A673 (cell line): Measurements from ENCODE around the gene LRRFIP1. TPM values are rescaled to one million over a fixed set of nuclear protein-coding genes. Genes with fewer than 3 reads are reported as not detected.

Source experiments
- BruUV-seq: library from RNA; stranded (reverse); fragments of 400-500 nt; replicated peaks from 2 replicates; lab custom pipeline; 2021; lab: Mats Ljungman, UMichigan
- CTCF ChIA-PET: fragments of 300-600 bp; sonication (Branson Sonifier 250); formaldehyde crosslinking; loops from one replicate; lab custom pipeline; 2022; ENCODE audit warnings: antibody characterized with exemption; lab: Charles Lee
- POLR2A ChIA-PET: fragments of 300-600 bp; sonication (Branson Sonifier 250); formaldehyde crosslinking; loops from one replicate; lab custom pipeline; 2022; ENCODE audit warnings: antibody characterized with exemption; ENCODE audit not compliant: low non-redundant PET; lab: Charles Lee
- DNase-seq: peaks from one replicate; pipeline ENCODE4 v3.0.0-alpha.2; 2015; ENCODE audit warnings: low spot score
- H3K27ac ChIP-seq: fragments of 200-600 bp; sonication (generic); 2 replicates; pipeline ENCODE4 v1.5.1; 2016; ENCODE audit warnings: mixed run types, low read depth, mild to moderate bottlenecking, mixed read lengths, antibody characterized with exemption, low read length; ENCODE audit not compliant: poor library complexity, severe bottlenecking
- H3K27me3 ChIP-seq: fragments of 200-600 bp; sonication (generic); replicated peaks from 2 replicates; pipeline ENCODE4 v1.6.1; 2017; ENCODE audit warnings: mixed run types, low read depth, mild to moderate bottlenecking, mixed read lengths, antibody characterized with exemption, low read length; ENCODE audit not compliant: insufficient read depth, poor library complexity
- H3K36me3 ChIP-seq: fragments of 200-600 bp; sonication (generic); 2 replicates; pipeline ENCODE4 v1.6.1; 2016; ENCODE audit warnings: mixed run types, mild to moderate bottlenecking, mixed read lengths, antibody characterized with exemption, low read length; ENCODE audit not compliant: insufficient read depth, poor library complexity, severe bottlenecking
- H3K4me1 ChIP-seq: fragments of 200-600 bp; sonication (generic); 2 replicates; pipeline ENCODE4 v1.6.1; 2017; ENCODE audit warnings: mixed run types, mild to moderate bottlenecking, mixed read lengths, antibody characterized with exemption, low read length; ENCODE audit not compliant: insufficient read depth, poor library complexity, severe bottlenecking
- H3K4me3 ChIP-seq: fragments of 200-600 bp; sonication (generic); 2 replicates; pipeline ENCODE4 v1.5.1; 2016; ENCODE audit warnings: low read depth, mixed run types, mild to moderate bottlenecking, mixed read lengths, low read length; ENCODE audit not compliant: poor library complexity, severe bottlenecking
- H3K9me3 ChIP-seq: fragments of 200-600 bp; sonication (generic); 2 replicates; pipeline ENCODE4 v1.6.1; 2016; ENCODE audit warnings: mixed run types, low read depth, mild to moderate bottlenecking, mixed read lengths, antibody characterized with exemption, low read length; ENCODE audit not compliant: poor library complexity, severe bottlenecking
- CTCF ChIP-seq: fragments of 300-800, 200-600 bp; sonication (generic); conservative IDR thresholded peaks from 2 replicates; pipeline ENCODE4 v1.5.1; 2017; ENCODE audit warnings: low read depth, mild to moderate bottlenecking, antibody characterized with exemption, low read length, moderate library complexity, mixed read lengths
- EZH2 ChIP-seq: fragments of 200-600 bp; sonication (generic); IDR thresholded peaks from 2 replicates; pipeline ENCODE4 v1.6.1; 2017; ENCODE audit warnings: borderline replicate concordance, low read depth, mild to moderate bottlenecking, mixed read lengths, antibody characterized with exemption, low read length; ENCODE audit not compliant: poor library complexity, severe bottlenecking
- intact Hi-C: fragments of 100-400 bp; cut with micrococcal nuclease; formaldehyde crosslinking; loops from one replicate; pipeline ENCODE4 v1.10.0; 2022; ENCODE audit not compliant: unreplicated experiment
- total RNA-seq: library from RNA; stranded (reverse); gene quantifications from 2 replicates; pipeline ENCODE4 v1.2.3, GENCODE V29; 2021

LRRFIP1 gene
- total RNA-seq, 1 experiment from 2014 or later, result 69.3 TPM

- H3K27me3 ChIP-seq, result no peaks in the 10 kb centered on the region
- H3K4me3 ChIP-seq, result no peak overlapping the region
- no peak overlapping the region for H3K27ac ChIP-seq
- DNase-seq, result no peak
- H3K36me3 ChIP-seq, result peaks cover 14% of the 10 kb centered on the region
- BruUV-seq, result no TSS peak
- H3K9me3 ChIP-seq, result no peaks in the 10 kb centered on the region
- no peaks in the 10 kb centered on the region for H3K4me1 ChIP-seq
- CTCF ChIA-PET, result no interaction called here
- POLR2A ChIA-PET, result no interaction called here
- intact Hi-C loops, result no loop called here
- no peak for TF ChIP-seq EZH2
- TF ChIP-seq CTCF, result no peak
These were observed 145.1 kb downstream of the LRRFIP1 start for GRCh38 chr2:237772513-237772912.

DNA sequence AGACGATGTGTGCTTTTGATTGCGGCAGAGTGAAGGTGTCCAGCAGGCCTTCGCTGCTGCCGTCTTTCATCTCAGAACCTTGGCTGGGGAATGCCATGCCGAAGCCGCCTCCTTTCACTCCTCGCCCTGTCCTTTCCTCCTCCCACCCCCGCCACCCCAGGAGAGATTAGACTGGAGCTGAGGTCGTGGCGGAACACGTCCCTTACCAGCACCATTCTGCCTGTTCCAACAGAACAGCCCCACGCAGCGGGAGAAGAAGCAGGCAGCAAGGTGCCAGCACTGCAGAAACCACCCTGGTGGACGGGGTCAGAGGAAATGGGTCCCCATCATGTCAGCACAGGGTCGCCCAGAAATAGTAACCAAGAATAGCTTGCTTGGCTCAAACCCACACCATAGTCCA lies 146.4 kb downstream of the LRRFIP1 start:
- Histone ChIP-seq H3K4me1 (no peaks in the 10 kb centered on the region), H3K27me3 (no peaks in the 10 kb centered on the region), H3K27ac (no peak overlapping the region), H3K36me3 (peaks cover 14% of the 10 kb centered on the region), H3K4me3 (no peak overlapping the region), H3K9me3 (no peaks in the 10 kb centered on the region)
- intact Hi-C loops, result no loop called here
- ChIA-PET CTCF (interaction anchor here (0.5 to 1.7 kb wide), 2 partner anchors 9 to 101 kb away, joined by 3 to 11 read pairs; no protein-coding TSS in a partner anchor), POLR2A (no interaction called here)
- no peak for DNase-seq
- TF ChIP-seq EZH2 (no peak), CTCF (no peak)
- BruUV-seq, result no TSS peak

DNA sequence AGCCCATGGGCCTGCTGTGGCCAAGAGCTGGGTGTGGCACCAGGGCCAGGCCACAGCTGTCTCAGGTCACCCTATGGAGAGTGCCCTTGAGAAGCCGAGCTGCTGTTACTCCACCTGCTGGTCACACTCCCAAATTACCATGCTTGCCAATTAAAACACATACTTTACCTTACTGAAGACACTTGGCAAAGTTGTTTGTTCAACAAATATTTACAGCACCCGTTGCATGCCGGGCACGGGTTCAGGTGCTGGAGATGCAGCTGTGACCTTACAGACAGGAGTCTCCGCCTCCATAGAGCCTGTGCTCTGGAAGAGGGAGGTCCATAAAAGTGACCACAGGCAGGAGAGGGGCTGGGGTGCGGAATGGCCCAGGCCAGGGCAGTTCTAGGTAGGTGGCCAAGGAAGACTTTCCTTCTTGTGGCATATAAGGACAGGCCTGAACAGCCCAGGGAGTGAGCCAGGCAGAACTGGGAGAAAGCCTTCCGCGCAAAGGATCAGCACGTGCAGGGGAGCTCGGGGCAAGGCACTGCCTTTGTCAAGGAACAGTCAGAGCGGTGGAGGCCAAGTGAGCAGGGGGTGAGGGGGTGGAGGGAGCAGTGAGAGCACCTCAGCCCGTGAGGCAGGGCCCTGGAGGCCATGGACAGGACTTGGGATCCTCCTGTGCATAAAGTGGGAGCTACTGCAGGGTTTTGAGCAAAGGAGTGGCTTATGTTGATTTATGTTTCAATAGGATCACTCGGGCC lies 147.6 kb downstream of the LRRFIP1 start:
- no peak overlapping the region for H3K27ac ChIP-seq

More for the DNA sequence above, 147.6 kb downstream of the LRRFIP1 start:
- DNase-seq, result peak; percentile 54
- Histone ChIP-seq H3K27me3 (no peaks in the 10 kb centered on the region), H3K9me3 (no peaks in the 10 kb centered on the region), H3K4me3 (no peak overlapping the region), H3K4me1 (no peaks in the 10 kb centered on the region), H3K36me3 (peaks cover 21% of the 10 kb centered on the region)
- TF ChIP-seq CTCF (peak; percentile 76), EZH2 (no peak)
- intact Hi-C loops, result no loop called here
- no TSS peak for BruUV-seq
- ChIA-PET CTCF (interaction anchor here (0.6 to 1.7 kb wide), 3 partner anchors 102 to 492 kb away, joined by 3 to 11 read pairs (median 4); no protein-coding TSS in a partner anchor), POLR2A (no interaction called here)
